ENCODE data around the gene MACF1. TPM values are rescaled to one million over a fixed set of nuclear protein-coding genes. Genes with fewer than 3 reads are reported as not detected.

MACF1 gene
- total RNA-seq, 1 donor from 2014 or later, result 155 TPM

GRCh38 chr1:39361446-39361845 is 157.0 kb downstream of the MACF1 start:
- ATAC-seq, result no peak

- no peak for ATAC-seq
Observed at GRCh38 chr1:39363267-39363666, 158.8 kb downstream of the MACF1 start.

- ATAC-seq, result no peak
Observed at GRCh38 chr1:39368045-39368444, 163.6 kb downstream of the MACF1 start.

GRCh38 chr1:39369565-39369964 is 165.1 kb downstream of the MACF1 start:
- ATAC-seq, result no peak

GRCh38 chr1:39370602-39371001 is 166.1 kb downstream of the MACF1 start:
- no peak for ATAC-seq

GRCh38 chr1:39372105-39372504 is 167.6 kb downstream of the MACF1 start:
- no peak for ATAC-seq

GRCh38 chr1:39376656-39377055 is 172.2 kb downstream of the MACF1 start:
- no peak for ATAC-seq

- peak; percentile 91 for ATAC-seq
Observed at GRCh38 chr1:39378377-39378776, 173.9 kb downstream of the MACF1 start.

GRCh38 chr1:39379187-39379586 is 174.7 kb downstream of the MACF1 start:
- ATAC-seq, result no peak

- ATAC-seq, result no peak
Observed at GRCh38 chr1:39380036-39380435, 175.5 kb downstream of the MACF1 start.

- ATAC-seq, result no peak
Observed at GRCh38 chr1:39381839-39382238, 177.3 kb downstream of the MACF1 start.

- ATAC-seq, result no peak
Observed at GRCh38 chr1:39384305-39384704, 179.8 kb downstream of the MACF1 start.

- ATAC-seq, result no peak
Observed at GRCh38 chr1:39385067-39385988, 180.8 kb downstream of the MACF1 start.

- ATAC-seq, result no peak
Observed at GRCh38 chr1:39386997-39387396, 182.5 kb downstream of the MACF1 start.

GRCh38 chr1:39387452-39387851 is 183.0 kb downstream of the MACF1 start:
- ATAC-seq, result peak; percentile 28

GRCh38 chr1:39391691-39392679 is 187.5 kb downstream of the MACF1 start:
- ATAC-seq, result peak; percentile 62

GRCh38 chr1:39392851-39393573 is 188.5 kb downstream of the MACF1 start:
- no peak for ATAC-seq

- ATAC-seq, result no peak
Observed at GRCh38 chr1:39393645-39394044, 189.2 kb downstream of the MACF1 start.

GRCh38 chr1:39394059-39394458 is 189.6 kb downstream of the MACF1 start:
- no peak for ATAC-seq

- peak; percentile 75 for ATAC-seq
Observed at GRCh38 chr1:39394598-39394997, 190.1 kb downstream of the MACF1 start.

GRCh38 chr1:39395357-39395831 is 190.9 kb downstream of the MACF1 start:
- peak; percentile 35 for ATAC-seq

GRCh38 chr1:39396671-39397070 is 192.2 kb downstream of the MACF1 start:
- no peak for ATAC-seq

All from esophagus mucosa (tissue), 1 donor.